ENCODE data around the gene IER5. TPM values are rescaled to one million over a fixed set of nuclear protein-coding genes. Genes with fewer than 3 reads are reported as not detected.

Gene IER5
- total and polyA plus RNA-seq, 2 of the 13 experiments (the other 11 are each of a cell fraction or from before 2014, with no cell fraction given): 2.5 to 3.5 TPM

GRCh38 chr1:181104790-181105133, 16.3 kb downstream of the IER5 start (continued):
- TF ChIP-seq CREBL2 (CRISPR knock-in tag; IDR thresholded peaks at IDR 0.05; ENCODE audit: borderline replicate concordance) (no peak), JARID2 (CRISPR knock-in tag; IDR thresholded peaks at IDR 0.05; ENCODE audit: insufficient replicate concordance) (no peak), ZEB1 (IDR thresholded peaks at IDR 0.05; ENCODE audit: insufficient replicate concordance, low read depth) (no peak), FOXM1 (CRISPR knock-in tag; IDR thresholded peaks at IDR 0.05) (no peak), TBP (CRISPR knock-in tag; IDR thresholded peaks at IDR 0.05) (no peak), ZC3H4 (CRISPR knock-in tag; IDR thresholded peaks at IDR 0.05; ENCODE audit: borderline replicate concordance) (no peak), KMT2B (CRISPR knock-in tag; IDR thresholded peaks at IDR 0.05) (no peak), ZNF740 (CRISPR knock-in tag; IDR thresholded peaks at IDR 0.05) (no peak), TCF7 (IDR thresholded peaks at IDR 0.05; ENCODE audit: low read depth) (peak; percentile 57; the same call in 1 of the 2 replicates), E2F5 (CRISPR knock-in tag; conservative IDR thresholded peaks at IDR 0.05) (no peak), ZNF792 (CRISPR knock-in tag; IDR thresholded peaks at IDR 0.05) (0 out of 2 replicates have a peak, but pooled peaks have one; percentile 41), PRDM10 (CRISPR knock-in tag; IDR thresholded peaks at IDR 0.05; ENCODE audit: low read depth) (no peak), ZC3H13 (CRISPR knock-in tag; IDR thresholded peaks at IDR 0.05) (no peak), ZNF205 (CRISPR knock-in tag; IDR thresholded peaks at IDR 0.05) (peak; percentile 50; the same call in 1 of the 2 replicates), SP1 (IDR thresholded peaks at IDR 0.05) (no peak), SP1 (CRISPR knock-in tag; IDR thresholded peaks at IDR 0.05) (no peak), SYNCRIP (IDR thresholded peaks at IDR 0.05; ENCODE audit: insufficient read depth, low read depth, low read length) (no peak), ZSCAN29 (CRISPR knock-in tag; conservative IDR thresholded peaks at IDR 0.05) (no peak), SCMH1 (CRISPR knock-in tag; IDR thresholded peaks at IDR 0.05; ENCODE audit: borderline replicate concordance) (no peak), NR3C1 (CRISPR knock-in tag; IDR thresholded peaks at IDR 0.05) (no peak), ZBTB43 (CRISPR knock-in tag; conservative IDR thresholded peaks at IDR 0.05) (no peak), NCOR1 (IDR thresholded peaks at IDR 0.05; ENCODE audit: borderline replicate concordance, low read length) (no peak), ZNF597 (CRISPR knock-in tag; IDR thresholded peaks at IDR 0.05) (no peak), ZNF737 (CRISPR knock-in tag; IDR thresholded peaks at IDR 0.05; ENCODE audit: borderline replicate concordance) (no peak), SRSF9 (IDR thresholded peaks at IDR 0.05; ENCODE audit: borderline replicate concordance, insufficient read depth, low read depth, low read length, poor library complexity, severe bottlenecking) (no peak), SMAD3 (CRISPR knock-in tag; IDR thresholded peaks at IDR 0.05) (no peak)
